ENCODE data around the gene IRGC.

GRCh38 chr19:43725468-43725867, 9.6 kb downstream of the IRGC start:
- no peak for TF ChIP-seq CTCF (IDR thresholded peaks at IDR 0.05)
- no peak for TF ChIP-seq POLR2AphosphoS5 (IDR thresholded peaks at IDR 0.05; ENCODE audit: insufficient read depth in 1 of 2, low read depth in 1 of 2)
